Astrocyte of the spinal cord (primary cell): ENCODE results near the gene APBB1IP.

Experiments
- DNase-seq: peaks from one replicate; pipeline ENCODE4 v3.0.0; 2011; ENCODE audit warnings: low read depth, low spot score
- H3K4me3 ChIP-seq: 2 replicates; pipeline ENCODE4 v1.5.1; 2011; ENCODE audit warnings: low read depth, mild to moderate bottlenecking, low read length, moderate library complexity
- CTCF ChIP-seq: IDR thresholded peaks from 2 replicates; pipeline ENCODE4 v1.5.1; 2012; ENCODE audit warnings: low read depth, mild to moderate bottlenecking, low read length, inconsistent platforms
- in situ Hi-C: cut with HindIII; loops from 2 replicates; pipeline ENCODE4 v1.10.0; 2017; ENCODE audit warnings: low sequenced_read_pairs

APBB1IP gene

GRCh38 chr10:26543567-26544306, 105.6 kb downstream of the APBB1IP start:
- no peak overlapping the region for H3K4me3 ChIP-seq
- in situ Hi-C loops: no loop called here
- no peak for TF ChIP-seq CTCF
- no peak for DNase-seq

GRCh38 chr10:26544932-26545331, 106.8 kb downstream of the APBB1IP start:
- no peak for TF ChIP-seq CTCF

GRCh38 chr10:26550774-26551526, 112.8 kb downstream of the APBB1IP start:
- H3K4me3 ChIP-seq: no peak overlapping the region
- no peak for DNase-seq
- in situ Hi-C loops: no loop called here
- TF ChIP-seq CTCF: no peak

More at GRCh38 chr10:26544932-26545331, 106.8 kb downstream of the APBB1IP start:
- no peak overlapping the region for H3K4me3 ChIP-seq
- in situ Hi-C loops: no loop called here
- no peak for DNase-seq

GRCh38 chr10:26554246-26554645, 116.1 kb downstream of the APBB1IP start:
- no peak for TF ChIP-seq CTCF
- in situ Hi-C loops: no loop called here
- DNase-seq: no peak
- H3K4me3 ChIP-seq: no peak overlapping the region

GRCh38 chr10:26555719-26556368, 117.7 kb downstream of the APBB1IP start:
- peak; percentile 29 for DNase-seq
- H3K4me3 ChIP-seq: no peak overlapping the region
- no peak for TF ChIP-seq CTCF
- in situ Hi-C loops: no loop called here

- in situ Hi-C loops: no loop called here
- no peak overlapping the region for H3K4me3 ChIP-seq
- DNase-seq: peak; percentile 40
These were observed 118.9 kb downstream of the APBB1IP start for GRCh38 chr10:26556748-26557640.

More at GRCh38 chr10:26556748-26557640, 118.9 kb downstream of the APBB1IP start:
- TF ChIP-seq CTCF: peak; percentile 88
